ENCODE data around the gene PSIP1.

- TF ChIP-seq CTCF (IDR thresholded peaks at IDR 0.05), result no peak
- no peak for TF ChIP-seq EZH2 (IDR thresholded peaks at IDR 0.05; ENCODE audit: borderline replicate concordance, insufficient read depth, low read depth, low read length, poor library complexity, severe bottlenecking)
Observed at GRCh38 chr9:15521254-15521653, 10.5 kb upstream of the PSIP1 start.

All from B cell (primary cell).